Measurements from ENCODE around the gene MCCD1.

MCCD1 gene

DNA sequence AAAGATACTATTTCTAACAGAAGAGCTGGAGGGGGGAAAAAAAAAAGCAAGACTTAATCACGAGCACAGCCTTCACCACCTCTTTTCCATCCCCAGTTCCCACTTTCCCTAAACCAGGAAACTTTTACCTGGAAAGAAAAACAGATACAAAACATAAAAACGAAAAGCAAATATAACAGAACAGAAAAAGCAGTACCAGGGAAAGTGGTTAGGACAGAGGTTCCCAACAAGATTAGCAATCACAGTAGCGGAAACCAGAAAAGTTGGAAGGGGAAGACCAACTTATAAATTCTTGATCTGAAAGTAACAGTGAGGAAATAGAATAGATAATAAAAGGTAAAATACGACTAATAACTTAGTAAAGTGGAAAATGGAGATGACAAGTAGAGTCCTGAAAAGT, 11.9 kb downstream of the MCCD1 start:
- no peak for DNase-seq (ENCODE audit: low read depth)
- H3K4me3 ChIP-seq (ENCODE audit: low read length), result peak overlapping the region; percentile 91
- TF ChIP-seq, protein P1, sequence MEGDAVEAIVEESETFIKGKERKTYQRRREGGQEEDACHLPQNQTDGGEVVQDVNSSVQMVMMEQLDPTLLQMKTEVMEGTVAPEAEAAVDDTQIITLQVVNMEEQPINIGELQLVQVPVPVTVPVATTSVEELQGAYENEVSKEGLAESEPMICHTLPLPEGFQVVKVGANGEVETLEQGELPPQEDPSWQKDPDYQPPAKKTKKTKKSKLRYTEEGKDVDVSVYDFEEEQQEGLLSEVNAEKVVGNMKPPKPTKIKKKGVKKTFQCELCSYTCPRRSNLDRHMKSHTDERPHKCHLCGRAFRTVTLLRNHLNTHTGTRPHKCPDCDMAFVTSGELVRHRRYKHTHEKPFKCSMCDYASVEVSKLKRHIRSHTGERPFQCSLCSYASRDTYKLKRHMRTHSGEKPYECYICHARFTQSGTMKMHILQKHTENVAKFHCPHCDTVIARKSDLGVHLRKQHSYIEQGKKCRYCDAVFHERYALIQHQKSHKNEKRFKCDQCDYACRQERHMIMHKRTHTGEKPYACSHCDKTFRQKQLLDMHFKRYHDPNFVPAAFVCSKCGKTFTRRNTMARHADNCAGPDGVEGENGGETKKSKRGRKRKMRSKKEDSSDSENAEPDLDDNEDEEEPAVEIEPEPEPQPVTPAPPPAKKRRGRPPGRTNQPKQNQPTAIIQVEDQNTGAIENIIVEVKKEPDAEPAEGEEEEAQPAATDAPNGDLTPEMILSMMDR (IDR thresholded peaks at IDR 0.05; ENCODE audit: insufficient read depth, low read depth, low read length, missing control alignments), result no peak

DNA sequence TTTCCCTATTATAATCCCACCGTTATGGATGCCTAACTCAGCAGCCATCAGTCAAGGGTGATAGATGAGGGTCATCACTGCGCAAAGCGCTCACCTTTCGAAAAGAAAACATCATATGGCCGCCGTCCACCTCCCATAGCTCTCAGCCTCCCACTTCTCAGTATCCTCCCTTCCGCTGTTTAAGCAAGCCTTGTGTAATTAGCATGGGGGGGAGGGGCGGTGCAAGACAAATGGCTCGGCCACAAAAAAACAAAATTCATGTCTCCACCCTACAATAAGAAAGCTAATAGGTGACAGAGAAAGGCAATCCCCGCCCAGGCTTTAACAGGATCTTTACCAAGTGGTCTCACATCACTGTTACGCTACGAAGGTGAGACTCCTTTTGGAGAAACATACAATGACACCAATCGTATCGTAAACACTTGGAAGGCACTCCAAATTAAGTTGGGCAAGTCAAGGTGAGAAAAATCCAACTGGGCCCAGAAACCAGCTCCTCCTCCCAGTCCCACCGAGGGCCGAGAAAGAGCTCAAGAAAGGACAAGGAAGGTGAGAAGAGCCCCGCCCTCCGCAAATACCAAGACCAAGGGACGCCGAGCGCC, 12.4 kb downstream of the MCCD1 start:
- peak; percentile 70 for DNase-seq (ENCODE audit: low read depth)
- H3K4me3 ChIP-seq (ENCODE audit: low read length), result peak overlapping the region; percentile 91
- TF ChIP-seq, protein P1 (IDR thresholded peaks at IDR 0.05; ENCODE audit: insufficient read depth, low read depth, low read length, missing control alignments), result no peak

DNA sequence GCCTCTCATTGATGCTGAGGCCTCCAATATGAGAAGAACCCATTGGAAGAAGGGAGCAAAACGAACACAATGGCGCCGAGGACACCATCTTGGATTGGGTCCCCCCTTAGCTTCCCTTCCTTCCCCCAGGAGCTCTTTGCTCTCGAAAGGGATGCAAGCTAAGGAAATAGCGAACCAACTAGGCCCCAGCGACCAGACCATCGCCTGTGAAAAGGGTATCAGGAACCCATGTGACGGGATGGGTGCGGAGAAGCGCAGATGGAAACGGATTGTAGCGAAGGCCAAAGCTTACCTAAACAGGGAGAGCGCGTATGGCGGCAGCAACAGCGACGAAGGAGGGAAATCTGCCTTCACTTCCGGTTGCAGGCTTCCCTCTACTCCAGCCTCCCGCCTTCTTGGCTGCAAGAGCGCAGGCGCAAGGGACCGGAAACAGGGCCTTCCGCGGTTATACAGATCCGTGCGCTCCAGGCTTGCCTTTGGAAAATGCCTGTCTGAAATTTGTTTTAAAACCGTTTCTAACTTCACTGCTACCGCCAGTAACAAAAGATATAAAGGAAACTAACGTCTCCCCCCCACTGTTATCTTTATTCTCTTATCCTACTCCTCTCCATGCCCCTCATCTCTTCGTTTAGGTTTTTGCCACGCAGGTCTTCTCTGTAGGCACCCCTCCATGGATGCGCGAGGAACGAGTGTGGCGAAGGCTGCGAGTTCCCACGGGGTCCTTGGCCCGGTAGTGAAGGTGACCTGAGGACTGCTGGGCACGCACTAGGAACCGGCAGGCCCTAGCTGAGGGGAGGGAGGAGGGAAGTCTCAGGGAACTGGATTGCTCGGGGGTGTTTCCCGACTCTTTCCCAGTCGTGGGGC, 13.1 kb downstream of the MCCD1 start, which contains the start of gene DDX39B:
DDX39B (minus strand) TSS at position 346 of the 864 bp plus-strand sequence. CDS start 1,471 bp downstream, outside the sequence.
- peak within 1 kb of the TSS; percentile 91 for H3K4me3 ChIP-seq (ENCODE audit: low read length)
- TF ChIP-seq, protein P1 (IDR thresholded peaks at IDR 0.05; ENCODE audit: insufficient read depth, low read depth, low read length, missing control alignments), result no peak
- peak; percentile 98 for DNase-seq (ENCODE audit: low read depth)

DNA sequence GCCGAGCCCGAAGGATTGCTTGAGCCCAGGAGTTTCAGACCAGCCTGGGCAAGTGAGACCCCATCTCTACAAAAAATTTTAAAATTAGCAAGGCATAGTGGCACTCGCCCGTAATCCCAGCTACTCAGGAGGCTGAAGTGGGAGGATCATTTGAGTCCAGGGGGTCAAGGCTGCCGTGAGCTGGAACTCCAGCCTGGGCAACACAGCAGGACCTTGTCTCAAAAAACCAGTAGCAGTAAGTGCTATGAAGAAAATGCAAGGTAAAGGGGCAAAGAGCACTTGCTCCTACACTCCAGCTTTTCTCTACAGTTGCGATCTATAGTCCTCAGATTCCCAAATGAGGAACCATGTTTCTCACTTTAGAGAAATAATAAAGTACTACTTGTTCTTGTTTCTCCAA, 14.9 kb downstream of the MCCD1 start:
- H3K4me3 ChIP-seq (ENCODE audit: low read length), result no peak overlapping the region
- TF ChIP-seq, protein P1 (IDR thresholded peaks at IDR 0.05; ENCODE audit: insufficient read depth, low read depth, low read length, missing control alignments), result no peak
- no peak for DNase-seq (ENCODE audit: low read depth)

DNA sequence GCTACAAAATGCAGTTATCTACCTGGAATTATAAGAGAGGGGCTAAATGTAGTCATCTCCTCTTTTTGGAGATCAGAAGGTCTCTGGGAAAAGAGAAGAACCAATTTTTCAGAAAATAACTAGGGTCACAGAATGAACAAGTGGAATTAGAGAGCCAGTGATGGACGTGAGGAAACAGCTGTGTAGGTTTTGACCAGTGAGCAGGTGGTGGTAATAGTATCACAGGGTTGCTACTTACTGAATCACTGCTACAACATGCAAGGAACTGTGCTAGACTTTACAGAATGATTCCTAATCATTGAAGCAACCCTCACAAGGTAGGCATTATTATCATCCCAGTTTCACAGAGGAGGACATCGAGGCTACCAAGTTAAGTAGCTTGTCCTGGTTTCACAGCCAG, 15.9 kb downstream of the MCCD1 start:
- TF ChIP-seq, protein P1 (IDR thresholded peaks at IDR 0.05; ENCODE audit: insufficient read depth, low read depth, low read length, missing control alignments), result no peak
- no peak for DNase-seq (ENCODE audit: low read depth)
- H3K4me3 ChIP-seq (ENCODE audit: low read length), result no peak overlapping the region

DNA sequence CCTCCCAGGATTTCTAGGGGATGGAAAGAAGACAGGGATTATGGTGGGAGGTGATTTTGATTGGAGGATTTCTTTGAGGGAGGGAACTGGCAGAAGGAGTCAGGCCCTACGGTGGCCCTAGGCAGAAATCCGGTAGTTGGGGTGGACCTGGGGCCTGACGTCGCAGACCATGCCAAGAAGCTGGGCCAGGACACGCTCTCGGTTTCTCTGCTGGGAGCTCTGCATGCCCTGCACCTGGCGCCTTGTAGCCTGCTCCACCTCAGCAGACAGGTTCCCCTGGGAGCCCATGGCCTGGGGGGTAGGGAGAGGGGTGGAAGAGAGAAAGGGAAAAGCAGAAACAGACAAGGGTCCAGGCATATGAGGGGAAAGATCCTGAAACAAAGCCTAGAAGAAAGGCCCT, 16.5 kb downstream of the MCCD1 start:
- DNase-seq (ENCODE audit: low read depth), result no peak
- no peak overlapping the region for H3K4me3 ChIP-seq (ENCODE audit: low read length)
- TF ChIP-seq, protein P1 (IDR thresholded peaks at IDR 0.05; ENCODE audit: insufficient read depth, low read depth, low read length, missing control alignments), result no peak
